CD4-positive, CD25-positive, alpha-beta regulatory T cell (primary cell): ENCODE results near the gene TIE1. TPM values are rescaled to one million over a fixed set of nuclear protein-coding genes. Genes with fewer than 3 reads are reported as not detected.
A peak's percentile ranks its signal among the peaks of the same experiment; 100 is the strongest.

Experiments
- ATAC-seq, 2 donors: fragments of 150-1000 bp; cut with Tn5 transposase; one replicate each; pipeline ENCODE4 v1.10.0; 2021; ENCODE audit warnings: low read depth in 2 of 2, moderate number of reproducible peaks in 2 of 2, moderate library complexity in 1 of 2
- DNase-seq, 3 donors: peaks; one replicate each; pipeline versions ENCODE4 v3.0.0 to v3.0.0-alpha.2; 2012 to 2022; ENCODE audit warnings: mixed read lengths in 1 of 3
- H3K27ac ChIP-seq: one replicate; pipeline ENCODE4 v1.7.0; 2013; ENCODE audit warnings: mild to moderate bottlenecking, low read length; ENCODE audit not compliant: insufficient read depth, poor library complexity, severe bottlenecking
- H3K27me3 ChIP-seq: one replicate; pipeline ENCODE4 v1.7.0; 2013; ENCODE audit warnings: low read length; ENCODE audit not compliant: control insufficient read depth, insufficient read depth
- H3K36me3 ChIP-seq: one replicate; pipeline ENCODE4 v1.7.0; 2013; ENCODE audit warnings: mild to moderate bottlenecking, low read length, moderate library complexity; ENCODE audit not compliant: control insufficient read depth, insufficient read depth
- H3K4me1 ChIP-seq: 2 replicates; pipeline ENCODE4 v1.7.0; 2013; ENCODE audit warnings: mild to moderate bottlenecking, low read length; ENCODE audit not compliant: insufficient read depth, control insufficient read depth, poor library complexity, severe bottlenecking
- H3K4me3 ChIP-seq: one replicate; pipeline ENCODE4 v1.7.0; 2013; ENCODE audit warnings: low read depth, mild to moderate bottlenecking, low read length, moderate library complexity
- H3K9me3 ChIP-seq, 2 experiments: 1 replicate in 1 of 2; 2 replicates in 1 of 2; pipeline ENCODE4 v1.7.0; 2013; ENCODE audit warnings: low read length in 2 of 2, mild to moderate bottlenecking in 1 of 2, moderate library complexity in 1 of 2; ENCODE audit not compliant: control insufficient read depth in 2 of 2
- H3K27ac Mint-ChIP-seq, 3 donors: one replicate each; pipeline ENCODE4 v1.8.0; 2020 to 2022; ENCODE audit warnings: mild to moderate bottlenecking in 3 of 3, mixed read lengths in 3 of 3, moderate library complexity in 2 of 3
- H3K27me3 Mint-ChIP-seq: one replicate; pipeline ENCODE4 v1.8.0; 2022; ENCODE audit warnings: mild to moderate bottlenecking, mixed read lengths
- H3K36me3 Mint-ChIP-seq: one replicate; pipeline ENCODE4 v1.8.0; 2020; ENCODE audit warnings: mixed read lengths
- H3K4me1 Mint-ChIP-seq, 4 donors: one replicate each; pipeline ENCODE4 v1.8.0; 2020 to 2022; ENCODE audit warnings: mixed read lengths in 4 of 4, mild to moderate bottlenecking in 1 of 4
- H3K4me3 Mint-ChIP-seq, 4 donors: one replicate each; pipeline ENCODE4 v1.8.0; 2020 to 2022; ENCODE audit warnings: mild to moderate bottlenecking in 4 of 4, mixed read lengths in 4 of 4, moderate library complexity in 3 of 4
- H3K9me3 Mint-ChIP-seq, 7 donors: one replicate each; pipeline ENCODE4 v1.8.0; 2020 to 2022; ENCODE audit warnings: mixed read lengths in 7 of 7, mild to moderate bottlenecking in 3 of 7, moderate library complexity in 2 of 7
- polyA plus RNA-seq, 4 donors: library from polyadenylated mRNA; unstranded; fragments of 300-500 nt; fragmentation: Illumina TruSeq; gene quantifications; one replicate each; pipeline ENCODE4 v1.2.3, GENCODE V29; 2021
- total RNA-seq: library from RNA; stranded (reverse); gene quantifications from one replicate; pipeline ENCODE4 v1.2.3, GENCODE V29; 2022

The TIE1 gene
- 1.3 TPM for total RNA-seq
- polyA plus RNA-seq, result not detected

DNA sequence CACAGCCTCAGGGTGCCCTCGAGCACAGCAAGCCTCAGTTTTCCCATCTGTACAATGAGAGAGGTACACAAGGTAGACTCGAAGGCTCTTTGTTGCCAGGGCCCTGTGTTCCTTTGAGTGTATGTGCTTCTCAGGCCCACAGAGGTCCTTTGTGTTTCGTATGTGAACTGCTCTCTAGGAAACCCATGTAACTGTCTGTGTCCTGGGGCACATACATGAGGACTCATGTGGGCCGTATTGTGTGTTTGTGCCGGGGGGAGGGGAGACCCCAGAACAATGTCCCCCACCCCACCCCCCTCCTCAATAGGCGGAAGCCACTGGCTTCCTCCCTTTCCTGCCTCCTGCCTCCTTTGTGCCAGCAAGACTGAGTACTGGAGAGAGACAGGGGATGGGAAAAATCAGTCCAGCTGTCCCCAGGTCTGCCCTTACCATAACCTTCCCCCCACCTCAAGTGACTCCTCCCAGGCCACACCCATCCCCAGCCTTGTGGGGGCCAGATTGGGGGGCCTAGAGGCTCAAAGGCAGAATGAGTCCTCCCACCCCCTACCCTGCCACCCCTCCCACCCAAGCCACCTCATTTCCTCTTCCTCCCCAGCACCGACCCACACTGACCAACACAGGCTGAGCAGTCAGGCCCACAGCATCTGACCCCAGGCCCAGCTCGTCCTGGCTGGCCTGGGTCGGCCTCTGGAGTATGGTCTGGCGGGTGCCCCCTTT is at the start of gene TIE1:
Gene TIE1, plus strand, starts transcription at position 605 of the 717 bp plus-strand sequence. Its CDS starts 90 bp downstream, at position 695.
- ATAC-seq, result no peak
- Mint-ChIP-seq H3K4me3 (no peak within 1 kb of the TSS), H3K27ac (no peak within 1 kb of the TSS)

DNA sequence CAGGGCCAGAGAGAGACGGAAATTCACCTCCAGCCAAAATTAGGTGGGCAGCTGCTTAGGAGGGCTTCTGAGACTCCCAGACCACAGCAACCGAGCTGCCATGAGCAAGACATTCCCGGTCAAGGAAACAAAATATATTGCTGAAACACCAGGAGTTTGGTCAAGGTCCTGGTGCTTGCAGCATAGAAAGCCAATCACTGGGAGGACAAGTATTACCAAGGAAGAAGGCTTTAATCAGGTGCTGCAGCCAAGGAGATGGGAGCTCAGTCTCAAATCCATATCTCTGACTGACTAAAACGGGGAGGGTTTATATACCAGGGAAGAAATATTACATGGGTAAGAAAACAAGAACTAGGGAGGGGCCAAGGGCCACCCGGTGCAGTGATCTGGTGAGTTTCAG is 49.8 kb upstream of the TIE1 start:
- ATAC-seq, result no peak
- Histone ChIP-seq H3K4me1 (no peaks in the 10 kb centered on the region), H3K27ac (no peak overlapping the region), H3K36me3 (no peaks in the 10 kb centered on the region), H3K4me3 (no peak overlapping the region), H3K9me3 (no peaks in the 10 kb centered on the region), H3K27me3 (no peaks in the 10 kb centered on the region)
- no peak for DNase-seq
- Mint-ChIP-seq H3K36me3 (no peaks in the 10 kb centered on the region), H3K9me3 (peaks cover 0 to 2% (median 0%) of the 10 kb centered on the region in 7 donors), H3K27ac (no peak overlapping the region), H3K4me3 (no peak overlapping the region), H3K27me3 (peaks cover 23% of the 10 kb centered on the region), H3K4me1 (no peaks in the 10 kb centered on the region)

More for the DNA sequence above, at the start of gene TIE1:
- Histone ChIP-seq H3K4me3 (no peak within 1 kb of the TSS), H3K4me1 (peaks cover 8% of the 10 kb centered on the region), H3K36me3 (no peaks in the 10 kb centered on the region), H3K27me3 (no peaks in the 10 kb centered on the region), H3K9me3 (no peaks in the 10 kb centered on the region), H3K27ac (no peak within 1 kb of the TSS)
- Mint-ChIP-seq H3K27me3 (peaks cover 8% of the 10 kb centered on the region), H3K36me3 (no peaks in the 10 kb centered on the region), H3K4me1 (peaks cover 4 to 10% (median 8%) of the 10 kb centered on the region in 4 donors), H3K9me3 (peaks cover 0 to 2% (median 0%) of the 10 kb centered on the region in 7 donors)
- no peak for DNase-seq

DNA sequence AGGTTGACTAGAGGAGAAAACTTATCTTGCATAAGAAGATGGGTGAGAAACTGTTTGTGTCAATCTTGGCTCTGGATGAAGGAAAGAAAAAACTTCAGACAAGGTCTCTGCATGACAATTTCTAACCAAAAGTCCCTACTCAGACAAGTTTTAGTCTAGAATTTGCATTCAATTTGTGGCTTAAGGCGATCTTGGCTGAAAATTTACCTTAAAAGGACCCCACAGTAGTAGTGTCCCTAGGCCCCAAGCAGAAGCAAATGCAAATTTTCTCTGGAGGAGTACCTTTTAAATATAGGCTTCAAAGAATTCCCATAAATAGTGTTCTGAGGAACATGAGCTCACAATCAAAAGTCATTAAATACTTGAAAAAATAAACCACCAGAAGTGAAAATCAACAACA is 48.6 kb upstream of the TIE1 start:
- H3K4me3 ChIP-seq, result no peak overlapping the region
- no peaks in the 10 kb centered on the region for H3K4me1 Mint-ChIP-seq
- no peaks in the 10 kb centered on the region for H3K9me3 ChIP-seq
- H3K4me3 Mint-ChIP-seq, result no peak overlapping the region
- no peak overlapping the region for H3K27ac ChIP-seq
- no peaks in the 10 kb centered on the region for H3K4me1 ChIP-seq
- no peaks in the 10 kb centered on the region for H3K36me3 ChIP-seq
- peaks cover 21% of the 10 kb centered on the region for H3K27me3 Mint-ChIP-seq
- H3K27ac Mint-ChIP-seq, result peak overlapping the region in 1 of 3 donors; percentile 40
- H3K36me3 Mint-ChIP-seq, result no peaks in the 10 kb centered on the region
- H3K9me3 Mint-ChIP-seq, result no peaks in the 10 kb centered on the region
- no peaks in the 10 kb centered on the region for H3K27me3 ChIP-seq
- DNase-seq (no peak), ATAC-seq (no peak)

DNA sequence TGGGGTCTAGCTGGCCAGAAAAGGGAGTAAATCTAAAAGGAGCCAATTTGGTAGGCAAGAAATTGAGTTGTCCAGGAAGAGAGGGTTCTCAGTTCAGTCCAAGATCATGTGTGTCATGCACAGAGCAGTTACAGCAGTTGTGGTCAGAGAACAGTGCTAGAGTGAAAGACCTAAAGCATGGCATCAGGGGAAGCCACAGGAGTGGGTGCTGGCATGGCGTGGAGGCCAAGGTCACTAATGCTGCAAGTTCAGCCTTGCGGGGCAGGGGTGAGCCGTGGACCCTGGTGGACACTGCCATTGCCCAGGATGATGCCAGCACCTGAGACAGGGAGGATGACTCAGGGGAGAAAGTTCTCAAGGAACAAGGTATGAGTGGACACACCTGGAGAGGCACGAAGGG is 47.6 kb upstream of the TIE1 start:
- no peak overlapping the region for H3K27ac Mint-ChIP-seq
- no peaks in the 10 kb centered on the region for H3K4me1 Mint-ChIP-seq
- Histone ChIP-seq H3K36me3 (no peaks in the 10 kb centered on the region), H3K27ac (no peak overlapping the region), H3K4me3 (no peak overlapping the region), H3K27me3 (no peaks in the 10 kb centered on the region), H3K9me3 (no peaks in the 10 kb centered on the region), H3K4me1 (no peaks in the 10 kb centered on the region)
- peaks cover 21% of the 10 kb centered on the region for H3K27me3 Mint-ChIP-seq
- DNase-seq (no peak), ATAC-seq (no peak)
- H3K9me3 Mint-ChIP-seq, result peaks cover 0 to 1% (median 0%) of the 10 kb centered on the region in 7 donors
- no peak overlapping the region for H3K4me3 Mint-ChIP-seq
- no peaks in the 10 kb centered on the region for H3K36me3 Mint-ChIP-seq

DNA sequence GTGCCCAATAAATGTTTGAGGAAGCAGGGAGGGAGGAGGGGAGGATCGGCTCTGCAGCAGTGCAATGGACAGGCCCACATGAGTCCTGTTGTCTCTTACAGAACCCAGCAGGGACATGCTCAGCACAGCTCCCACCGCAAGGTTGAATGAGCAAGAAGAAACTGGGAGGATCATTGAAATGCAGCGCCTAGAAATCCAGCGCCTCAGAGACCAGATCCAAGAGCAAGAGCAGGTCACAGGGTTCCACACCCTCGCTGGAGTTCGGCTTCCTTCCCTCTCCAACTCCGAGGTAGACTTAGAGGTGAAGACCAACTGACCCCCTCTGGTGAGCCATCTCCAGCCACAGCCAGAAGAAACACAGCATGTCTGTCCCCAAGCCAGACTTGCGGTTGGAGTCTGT is 46.9 kb upstream of the TIE1 start:
- Mint-ChIP-seq H3K27ac (no peak overlapping the region), H3K4me1 (no peaks in the 10 kb centered on the region), H3K4me3 (no peak overlapping the region), H3K36me3 (no peaks in the 10 kb centered on the region), H3K27me3 (peaks cover 21% of the 10 kb centered on the region), H3K9me3 (peaks cover 0 to 2% (median 0%) of the 10 kb centered on the region in 7 donors)
- Histone ChIP-seq H3K27ac (no peak overlapping the region), H3K36me3 (no peaks in the 10 kb centered on the region), H3K27me3 (no peaks in the 10 kb centered on the region), H3K4me3 (no peak overlapping the region), H3K4me1 (no peaks in the 10 kb centered on the region), H3K9me3 (no peaks in the 10 kb centered on the region)
- no peak for ATAC-seq
- no peak for DNase-seq

DNA sequence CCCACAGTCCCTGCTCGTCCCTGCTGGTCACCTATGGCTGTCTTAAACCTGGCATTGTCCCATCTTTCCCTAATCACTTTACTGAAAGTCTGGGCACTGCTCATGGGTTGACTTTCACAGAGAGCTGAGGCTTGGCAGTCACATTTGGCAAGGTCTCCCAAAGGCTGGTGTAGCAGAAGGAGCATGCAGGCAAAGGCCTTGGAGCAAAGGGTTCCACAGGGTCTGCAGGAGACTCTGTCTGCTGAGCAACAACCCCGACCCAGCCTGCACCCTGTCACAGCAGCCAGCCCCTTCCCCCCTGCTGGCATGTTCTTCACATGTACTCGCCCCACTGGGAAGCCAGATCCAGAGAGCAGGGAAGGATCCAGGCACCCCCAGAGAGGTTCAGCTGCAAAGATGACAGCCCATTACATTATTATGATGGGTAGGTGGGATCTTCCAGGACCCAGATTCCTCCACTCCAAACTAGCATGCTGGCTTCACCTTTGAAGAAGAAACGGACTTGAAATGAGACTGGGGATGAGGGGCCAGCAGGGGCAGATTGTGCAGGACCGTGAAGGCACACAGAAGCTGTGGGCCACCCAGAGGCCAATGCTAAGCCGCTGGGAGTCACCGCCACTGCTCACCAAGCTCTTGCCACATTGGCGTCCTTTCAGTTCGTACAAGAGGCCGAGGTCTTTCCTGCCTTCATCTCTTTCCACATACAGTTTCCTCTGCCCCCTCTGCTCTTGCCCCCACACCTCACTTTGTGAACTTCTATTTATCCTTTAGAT is 45.2 kb upstream of the TIE1 start:
- no peaks in the 10 kb centered on the region for H3K27me3 ChIP-seq
- ATAC-seq (no peak), DNase-seq (no peak)
- Mint-ChIP-seq H3K4me1 (no peaks in the 10 kb centered on the region), H3K9me3 (peaks cover 0 to 2% (median 0%) of the 10 kb centered on the region in 7 donors), H3K27me3 (peaks cover 14% of the 10 kb centered on the region), H3K27ac (no peak overlapping the region), H3K36me3 (no peaks in the 10 kb centered on the region), H3K4me3 (no peak overlapping the region)
- H3K4me1 ChIP-seq, result no peaks in the 10 kb centered on the region
- no peaks in the 10 kb centered on the region for H3K36me3 ChIP-seq
- H3K27ac ChIP-seq, result no peak overlapping the region
- no peak overlapping the region for H3K4me3 ChIP-seq
- H3K9me3 ChIP-seq, result no peaks in the 10 kb centered on the region

DNA sequence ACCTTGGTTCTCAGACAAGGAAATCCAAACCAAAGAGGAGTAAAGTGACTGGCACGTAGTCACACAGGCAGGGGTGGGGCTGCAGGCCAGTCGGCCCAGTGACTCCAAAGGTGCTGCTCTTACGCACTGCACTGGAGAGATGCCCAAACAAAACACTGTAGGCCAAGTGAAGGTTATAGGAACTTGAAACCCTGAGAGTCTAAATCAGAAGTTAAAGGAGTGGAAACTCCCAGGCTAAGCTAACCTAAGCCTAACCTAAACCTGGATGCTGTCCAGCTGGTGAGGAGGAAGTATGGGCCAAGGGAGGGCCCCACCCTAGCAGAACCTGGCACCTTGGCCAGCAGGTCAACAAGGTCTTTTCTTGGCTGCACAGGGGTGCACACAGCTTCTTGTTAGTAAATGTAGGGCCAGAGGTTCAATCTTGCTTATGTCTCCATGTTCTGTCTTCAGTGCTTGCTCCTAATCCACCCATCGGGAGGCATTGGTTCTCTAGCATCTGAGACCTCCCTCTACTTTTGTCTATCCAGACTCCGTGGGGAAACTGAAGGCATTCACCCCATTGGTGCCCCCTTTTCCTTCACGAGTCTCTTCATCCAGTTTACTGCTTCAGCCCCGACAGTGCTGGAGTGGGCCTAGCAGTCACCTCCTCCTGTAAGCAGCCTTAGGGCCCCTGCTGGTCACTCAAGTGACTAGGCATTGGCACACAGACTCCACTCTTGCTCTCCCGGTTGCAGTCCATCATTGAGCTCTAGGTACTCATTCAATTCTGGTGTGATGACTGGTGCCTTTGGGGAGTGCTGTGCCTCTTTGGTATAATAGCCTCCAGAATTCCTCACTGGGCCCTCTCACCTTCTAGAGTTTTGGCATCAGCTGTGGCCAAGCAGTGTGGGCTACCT is 43.9 kb upstream of the TIE1 start:
- Mint-ChIP-seq H3K4me1 (no peaks in the 10 kb centered on the region), H3K4me3 (no peak overlapping the region), H3K36me3 (no peaks in the 10 kb centered on the region), H3K27me3 (peaks cover 11% of the 10 kb centered on the region), H3K9me3 (peaks cover 0 to 2% (median 0%) of the 10 kb centered on the region in 7 donors), H3K27ac (peak overlapping the region in 1 of 3 donors; percentile 9)
- no peak overlapping the region for H3K27ac ChIP-seq
- no peaks in the 10 kb centered on the region for H3K36me3 ChIP-seq
- no peak overlapping the region for H3K4me3 ChIP-seq
- no peak for ATAC-seq
- DNase-seq, result no peak
- H3K9me3 ChIP-seq, result no peaks in the 10 kb centered on the region
- H3K27me3 ChIP-seq, result no peaks in the 10 kb centered on the region
- no peaks in the 10 kb centered on the region for H3K4me1 ChIP-seq
